Trophoblast cell (in vitro differentiated cells and primary cell): ENCODE measurements around the gene RPL39L.
"Not testable (repeated sequence)": the region's sequence is repeated elsewhere in the genome, so short reads cannot be mapped to it uniquely, and the experiment has no call there.

Experiments
- DNase-seq, 2 donors: peaks; one replicate each; pipeline ENCODE4 v3.0.0-alpha.2; 2016
- H2AFZ ChIP-seq: 2 replicates; pipeline ENCODE4 v1.6.1; 2013; ENCODE audit warnings: low read length, moderate library complexity, mild to moderate bottlenecking; ENCODE audit not compliant: insufficient read depth, poor library complexity
- H2AK5ac ChIP-seq: 2 replicates; pipeline ENCODE4 v1.6.1; 2013; ENCODE audit warnings: mild to moderate bottlenecking, low read length
- H2BK120ac ChIP-seq: 2 replicates; pipeline ENCODE4 v1.6.1; 2013; ENCODE audit warnings: low read length, mild to moderate bottlenecking, moderate library complexity; ENCODE audit not compliant: insufficient read depth, poor library complexity
- H2BK12ac ChIP-seq: 2 replicates; pipeline ENCODE4 v1.6.1; 2013; ENCODE audit warnings: mild to moderate bottlenecking, low read length, moderate library complexity
- H2BK5ac ChIP-seq: 2 replicates; pipeline ENCODE4 v1.6.1; 2013; ENCODE audit warnings: low read length, low read depth, moderate library complexity, mild to moderate bottlenecking; ENCODE audit not compliant: poor library complexity
- H3K14ac ChIP-seq: 2 replicates; pipeline ENCODE4 v1.6.1; 2013; ENCODE audit warnings: mild to moderate bottlenecking, low read length
- H3K18ac ChIP-seq: 2 replicates; pipeline ENCODE4 v1.6.1; 2013; ENCODE audit warnings: mild to moderate bottlenecking, low read length
- H3K23ac ChIP-seq: 2 replicates; pipeline ENCODE4 v1.6.1; 2013; ENCODE audit warnings: low read length
- H3K27ac ChIP-seq: 2 replicates; pipeline ENCODE4 v1.5.1; 2013; ENCODE audit warnings: low read depth, mild to moderate bottlenecking, inconsistent platforms, low read length, moderate library complexity
- H3K27me3 ChIP-seq: 2 replicates; pipeline ENCODE4 v1.6.1; 2013; ENCODE audit warnings: inconsistent platforms, mild to moderate bottlenecking, low read length, moderate library complexity; ENCODE audit not compliant: insufficient read depth
- H3K36me3 ChIP-seq, 2 experiments: 1 replicate in 1 of 2; 2 replicates in 1 of 2; pipeline ENCODE4 v1.6.1; 2013; ENCODE audit warnings: low read length in 2 of 2, mild to moderate bottlenecking in 2 of 2, moderate library complexity in 1 of 2; ENCODE audit not compliant: insufficient read depth in 2 of 2, control insufficient read depth in 1 of 2
- H3K4ac ChIP-seq: 2 replicates; pipeline ENCODE4 v1.6.1; 2013; ENCODE audit warnings: low read depth, mild to moderate bottlenecking, low read length, moderate library complexity
- H3K4me1 ChIP-seq, 2 experiments: 1 replicate in 1 of 2; 2 replicates in 1 of 2; pipeline ENCODE4 v1.6.1; 2013; ENCODE audit warnings: low read length in 2 of 2, mild to moderate bottlenecking in 2 of 2, moderate library complexity in 1 of 2; ENCODE audit not compliant: insufficient read depth in 2 of 2, control insufficient read depth in 1 of 2
- H3K4me2 ChIP-seq: 2 replicates; pipeline ENCODE4 v1.6.1; 2013; ENCODE audit warnings: inconsistent platforms, mild to moderate bottlenecking, low read length, moderate library complexity
- H3K4me3 ChIP-seq: 2 replicates; pipeline ENCODE4 v1.5.1; 2013; ENCODE audit warnings: mild to moderate bottlenecking, low read depth, low read length, inconsistent platforms
- H3K79me1 ChIP-seq: one replicate; pipeline ENCODE4 v1.6.1; 2013; ENCODE audit warnings: low read length
- H3K79me2 ChIP-seq: 2 replicates; pipeline ENCODE4 v1.6.1; 2013; ENCODE audit warnings: low read length, mild to moderate bottlenecking; ENCODE audit not compliant: control insufficient read depth, insufficient read depth, poor library complexity
- H3K9ac ChIP-seq: 2 replicates; pipeline ENCODE4 v1.6.1; 2013; ENCODE audit warnings: mild to moderate bottlenecking, low read length
- H3K9me3 ChIP-seq: 2 replicates; pipeline ENCODE4 v1.6.1; 2013; ENCODE audit warnings: low read depth, mild to moderate bottlenecking, control low read depth, inconsistent platforms, low read length; ENCODE audit not compliant: insufficient read depth
- H4K12ac ChIP-seq: 2 replicates; pipeline ENCODE4 v1.6.1; 2013; ENCODE audit warnings: low read depth, mild to moderate bottlenecking, low read length, moderate library complexity
- H4K8ac ChIP-seq: 2 replicates; pipeline ENCODE4 v1.6.1; 2013; ENCODE audit warnings: low read depth, mild to moderate bottlenecking, low read length, moderate library complexity
- H4K91ac ChIP-seq: one replicate; pipeline ENCODE4 v1.6.1; 2013; ENCODE audit warnings: low read depth, mild to moderate bottlenecking, low read length, moderate library complexity
- WGBS: extraction: QIAGEN DNeasy Blood & Tissue Kit; methylation state at CpG from one replicate; pipeline ENCODE4 v1.1.7; 2013; ENCODE audit warnings: missing lambda C conversion rate; ENCODE audit not compliant: insufficient read length, insufficient coverage; ENCODE audit errors: extremely low coverage; 5-methylcytosine and 5-hydroxymethylcytosine counted together

The RPL39L gene

GRCh38 chr3:187133181-187133580 lies 6.1 kb downstream of the RPL39L start:
- H3K9me3 ChIP-seq, H3K36me3 ChIP-seq, H3K27me3 ChIP-seq, H3K27ac ChIP-seq, H3K4ac ChIP-seq, H2BK5ac ChIP-seq, H3K9ac ChIP-seq, H3K79me1 ChIP-seq, H3K79me2 ChIP-seq, H4K91ac ChIP-seq, H3K23ac ChIP-seq, H3K4me2 ChIP-seq, H3K18ac ChIP-seq, DNase-seq, H3K4me1 ChIP-seq, H2BK12ac ChIP-seq, H2AFZ ChIP-seq, H2BK120ac ChIP-seq, H3K4me3 ChIP-seq, H3K14ac ChIP-seq, H2AK5ac ChIP-seq, H4K12ac ChIP-seq, H4K8ac ChIP-seq: not testable (repeated sequence)
- no CpG with 5 or more reads among the region's 2 CpGs for WGBS

DNA sequence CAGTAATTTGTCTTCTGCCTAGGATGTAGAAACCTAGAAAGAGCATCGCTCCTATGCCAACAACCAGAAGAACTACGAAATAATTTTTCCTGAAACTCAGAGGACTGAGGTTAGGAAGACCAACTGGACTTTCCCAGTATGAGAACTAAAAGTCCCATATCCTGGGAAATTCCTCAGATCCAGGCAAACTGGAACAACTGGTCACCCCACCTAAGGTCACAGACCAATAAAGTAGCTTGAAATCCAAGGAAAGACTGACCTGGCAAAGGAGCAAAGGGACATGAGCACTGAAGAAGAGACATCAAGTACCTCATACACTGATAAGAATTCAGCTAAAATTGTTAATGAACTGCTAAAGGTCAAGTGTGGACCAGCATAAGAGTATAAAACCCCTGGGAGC lies 6.6 kb downstream of the RPL39L start:
- Histone ChIP-seq H2BK120ac (no peak overlapping the region), H2BK12ac (no peak overlapping the region), H3K18ac (no peak overlapping the region), H3K9me3 (peaks cover 3% of the 10 kb centered on the region), H3K9ac (no peak overlapping the region), H4K91ac (no peak overlapping the region), H2AFZ (no peak overlapping the region), H3K23ac (no peak overlapping the region), H2AK5ac (no peak overlapping the region), H3K27me3 (no peaks in the 10 kb centered on the region), H3K4me2 (no peak overlapping the region), H3K4ac (no peak overlapping the region), H3K27ac (no peak overlapping the region), H3K36me3 (peaks cover 0 to 2% of the 10 kb centered on the region in 2 experiments), H3K14ac (no peak overlapping the region), H3K4me3 (no peak overlapping the region), H2BK5ac (no peak overlapping the region), H3K4me1 (peaks cover 0 to 2% of the 10 kb centered on the region in 2 experiments), H4K12ac (no peak overlapping the region), H4K8ac (no peak overlapping the region), H3K79me2 (no peaks in the 10 kb centered on the region), H3K79me1 (no peaks in the 10 kb centered on the region)
- peak; percentile 60 to 82 for DNase-seq
- no CpG with 5 or more reads among the region's 2 CpGs for WGBS

DNA sequence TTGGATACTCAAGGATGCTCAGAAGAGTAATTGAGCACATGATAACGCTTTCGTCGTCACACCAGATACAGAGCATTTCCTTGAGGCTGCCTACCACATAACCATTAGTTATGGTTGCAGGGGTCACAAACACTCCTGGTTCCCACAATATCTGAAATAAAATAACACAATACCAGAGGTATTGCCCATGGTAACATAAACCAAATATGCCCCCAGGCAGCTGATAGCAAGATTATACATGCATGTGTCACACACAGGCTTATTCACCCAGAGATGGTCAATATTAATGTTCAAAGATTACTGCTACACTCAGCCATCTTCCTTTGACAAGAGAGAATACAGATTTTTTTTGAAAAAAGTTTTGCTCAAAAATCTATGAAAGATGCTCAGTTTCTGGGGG lies 7.3 kb downstream of the RPL39L start:
- no peak overlapping the region for H4K91ac ChIP-seq
- H3K9ac ChIP-seq: no peak overlapping the region
- no peak overlapping the region for H3K14ac ChIP-seq
- H3K27ac ChIP-seq: no peak overlapping the region
- H3K36me3 ChIP-seq: peaks cover 0 to 2% of the 10 kb centered on the region in 2 experiments
- no peak overlapping the region for H2AFZ ChIP-seq
- H2BK120ac ChIP-seq: no peak overlapping the region
- no peak overlapping the region for H3K23ac ChIP-seq
- no peaks in the 10 kb centered on the region for H3K27me3 ChIP-seq
- H3K4me1 ChIP-seq: peaks cover 0 to 2% of the 10 kb centered on the region in 2 experiments
- H3K4ac ChIP-seq: no peak overlapping the region
- no peaks in the 10 kb centered on the region for H3K79me2 ChIP-seq
- H3K79me1 ChIP-seq: no peaks in the 10 kb centered on the region
- no peak overlapping the region for H2BK5ac ChIP-seq
- H2AK5ac ChIP-seq: no peak overlapping the region
- peak in 1 of 2 donors; percentile 33 for DNase-seq
- H3K9me3 ChIP-seq: peaks cover 3% of the 10 kb centered on the region
- H3K18ac ChIP-seq: no peak overlapping the region
- no CpG with 5 or more reads among the region's 3 CpGs for WGBS
- H4K12ac ChIP-seq: no peak overlapping the region
- no peak overlapping the region for H3K4me2 ChIP-seq
- H2BK12ac ChIP-seq: no peak overlapping the region
- no peak overlapping the region for H3K4me3 ChIP-seq
- H4K8ac ChIP-seq: no peak overlapping the region

GRCh38 chr3:187130346-187131066 lies 8.8 kb downstream of the RPL39L start:
- peak in 1 of 2 donors; percentile 19 for DNase-seq
- WGBS: no CpG with 5 or more reads among the region's 5 CpGs
- H4K12ac ChIP-seq: no peak overlapping the region

More at GRCh38 chr3:187130346-187131066, 8.8 kb downstream of the RPL39L start:
- H4K91ac ChIP-seq: no peak overlapping the region
- H2AK5ac ChIP-seq: no peak overlapping the region
- no peak overlapping the region for H2BK12ac ChIP-seq
- no peak overlapping the region for H3K9ac ChIP-seq
- no peaks in the 10 kb centered on the region for H3K79me2 ChIP-seq
- no peak overlapping the region for H3K14ac ChIP-seq
- H4K8ac ChIP-seq: no peak overlapping the region
- no peaks in the 10 kb centered on the region for H3K79me1 ChIP-seq
- no peak overlapping the region for H3K18ac ChIP-seq
- no peak overlapping the region for H3K4me3 ChIP-seq
- no peak overlapping the region for H3K27ac ChIP-seq
- peaks cover 0 to 2% of the 10 kb centered on the region in 2 experiments for H3K4me1 ChIP-seq
- H3K23ac ChIP-seq: no peak overlapping the region
- no peaks in the 10 kb centered on the region for H3K36me3 ChIP-seq
- peaks cover 2% of the 10 kb centered on the region for H3K9me3 ChIP-seq
- H2BK5ac ChIP-seq: no peak overlapping the region
- H3K4me2 ChIP-seq: no peak overlapping the region
- no peak overlapping the region for H2BK120ac ChIP-seq
- H3K27me3 ChIP-seq: no peaks in the 10 kb centered on the region
- no peak overlapping the region for H3K4ac ChIP-seq
- no peak overlapping the region for H2AFZ ChIP-seq
